EL (cell line): ENCODE data around the gene WASHC2A.
"Not testable (repeated sequence)": the region's sequence is repeated elsewhere in the genome, so short reads cannot be mapped to it uniquely, and the experiment has no call there.

Source experiments
- DNase-seq: peaks from one replicate; pipeline ENCODE4 v3.0.0-alpha.2; 2016

Gene WASHC2A, protein sequence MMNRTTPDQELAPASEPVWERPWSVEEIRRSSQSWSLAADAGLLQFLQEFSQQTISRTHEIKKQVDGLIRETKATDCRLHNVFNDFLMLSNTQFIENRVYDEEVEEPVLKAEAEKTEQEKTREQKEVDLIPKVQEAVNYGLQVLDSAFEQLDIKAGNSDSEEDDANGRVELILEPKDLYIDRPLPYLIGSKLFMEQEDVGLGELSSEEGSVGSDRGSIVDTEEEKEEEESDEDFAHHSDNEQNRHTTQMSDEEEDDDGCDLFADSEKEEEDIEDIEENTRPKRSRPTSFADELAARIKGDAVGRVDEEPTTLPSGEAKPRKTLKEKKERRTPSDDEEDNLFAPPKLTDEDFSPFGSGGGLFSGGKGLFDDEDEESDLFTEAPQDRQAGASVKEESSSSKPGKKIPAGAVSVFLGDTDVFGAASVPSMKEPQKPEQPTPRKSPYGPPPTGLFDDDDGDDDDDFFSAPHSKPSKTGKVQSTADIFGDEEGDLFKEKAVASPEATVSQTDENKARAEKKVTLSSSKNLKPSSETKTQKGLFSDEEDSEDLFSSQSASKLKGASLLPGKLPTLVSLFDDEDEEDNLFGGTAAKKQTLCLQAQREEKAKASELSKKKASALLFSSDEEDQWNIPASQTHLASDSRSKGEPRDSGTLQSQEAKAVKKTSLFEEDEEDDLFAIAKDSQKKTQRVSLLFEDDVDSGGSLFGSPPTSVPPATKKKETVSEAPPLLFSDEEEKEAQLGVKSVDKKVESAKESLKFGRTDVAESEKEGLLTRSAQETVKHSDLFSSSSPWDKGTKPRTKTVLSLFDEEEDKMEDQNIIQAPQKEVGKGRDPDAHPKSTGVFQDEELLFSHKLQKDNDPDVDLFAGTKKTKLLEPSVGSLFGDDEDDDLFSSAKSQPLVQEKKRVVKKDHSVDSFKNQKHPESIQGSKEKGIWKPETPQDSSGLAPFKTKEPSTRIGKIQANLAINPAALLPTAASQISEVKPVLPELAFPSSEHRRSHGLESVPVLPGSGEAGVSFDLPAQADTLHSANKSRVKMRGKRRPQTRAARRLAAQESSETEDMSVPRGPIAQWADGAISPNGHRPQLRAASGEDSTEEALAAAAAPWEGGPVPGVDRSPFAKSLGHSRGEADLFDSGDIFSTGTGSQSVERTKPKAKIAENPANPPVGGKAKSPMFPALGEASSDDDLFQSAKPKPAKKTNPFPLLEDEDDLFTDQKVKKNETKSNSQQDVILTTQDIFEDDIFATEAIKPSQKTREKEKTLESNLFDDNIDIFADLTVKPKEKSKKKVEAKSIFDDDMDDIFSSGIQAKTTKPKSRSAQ (N-terminal part only)

DNA sequence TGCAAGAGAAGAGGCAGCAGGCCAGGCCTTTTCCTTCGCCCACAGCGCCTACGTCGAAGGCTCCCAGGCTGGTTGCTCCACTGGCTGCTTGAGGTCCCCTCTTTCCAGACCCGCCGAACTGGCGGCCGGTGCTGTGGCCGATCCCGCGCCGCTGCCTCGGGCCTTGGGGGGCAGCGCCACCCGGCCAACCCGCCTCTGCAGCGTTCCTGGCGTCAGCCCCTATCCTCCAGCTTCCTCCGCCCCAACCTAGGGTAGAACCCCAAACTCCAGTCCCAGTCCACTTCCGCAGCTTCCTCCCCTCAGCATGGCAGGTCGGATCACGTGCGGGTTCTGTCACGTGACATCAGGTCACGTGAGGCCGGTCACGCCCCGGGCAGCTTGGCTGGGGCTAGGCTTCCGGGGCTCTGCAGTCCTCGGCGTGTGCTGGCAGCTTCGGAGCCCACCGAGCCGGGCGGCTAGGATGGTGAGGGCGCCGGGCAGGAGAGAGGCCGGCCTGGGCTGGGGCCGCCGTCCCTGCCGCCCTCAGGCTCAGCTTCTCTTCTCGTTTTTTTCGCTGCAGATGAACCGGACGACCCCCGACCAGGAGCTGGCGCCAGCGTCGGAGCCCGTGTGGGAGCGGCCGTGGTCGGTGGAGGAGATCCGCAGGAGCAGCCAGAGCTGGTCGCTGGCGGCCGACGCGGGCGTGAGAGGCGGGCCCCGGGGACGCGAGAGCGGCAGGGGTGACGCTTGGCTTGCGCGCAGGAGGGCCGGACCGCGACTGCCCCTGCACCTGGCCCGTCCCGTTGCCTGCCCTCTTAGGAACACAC is at the start of gene WASHC2A:
Gene WASHC2A, plus strand, starts transcription at position 409 of the 806 bp plus-strand sequence. Its CDS starts 52 bp downstream, at position 461.
- peak; percentile 87 for DNase-seq

DNA sequence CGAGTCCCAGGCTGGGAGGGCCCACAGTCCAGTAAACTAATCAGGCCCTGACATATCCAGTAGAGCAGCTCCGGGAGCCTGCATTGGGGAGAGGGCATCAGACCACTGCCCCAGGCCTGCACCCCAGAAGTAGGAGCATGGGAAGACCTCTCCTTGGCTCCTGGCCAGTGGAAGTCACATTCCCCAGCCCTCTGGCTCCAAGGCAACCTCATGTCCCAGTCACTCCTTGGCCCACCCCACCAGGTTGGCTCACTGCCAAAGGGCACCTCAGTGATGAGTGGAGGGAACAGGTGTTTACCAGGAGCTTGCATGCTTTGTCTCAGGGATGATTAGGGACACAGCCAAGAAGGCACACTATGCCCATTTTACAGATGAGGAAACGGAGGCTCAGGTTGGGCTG is 48.5 kb upstream of the WASHC2A start:
- DNase-seq, result not testable (repeated sequence)

DNA sequence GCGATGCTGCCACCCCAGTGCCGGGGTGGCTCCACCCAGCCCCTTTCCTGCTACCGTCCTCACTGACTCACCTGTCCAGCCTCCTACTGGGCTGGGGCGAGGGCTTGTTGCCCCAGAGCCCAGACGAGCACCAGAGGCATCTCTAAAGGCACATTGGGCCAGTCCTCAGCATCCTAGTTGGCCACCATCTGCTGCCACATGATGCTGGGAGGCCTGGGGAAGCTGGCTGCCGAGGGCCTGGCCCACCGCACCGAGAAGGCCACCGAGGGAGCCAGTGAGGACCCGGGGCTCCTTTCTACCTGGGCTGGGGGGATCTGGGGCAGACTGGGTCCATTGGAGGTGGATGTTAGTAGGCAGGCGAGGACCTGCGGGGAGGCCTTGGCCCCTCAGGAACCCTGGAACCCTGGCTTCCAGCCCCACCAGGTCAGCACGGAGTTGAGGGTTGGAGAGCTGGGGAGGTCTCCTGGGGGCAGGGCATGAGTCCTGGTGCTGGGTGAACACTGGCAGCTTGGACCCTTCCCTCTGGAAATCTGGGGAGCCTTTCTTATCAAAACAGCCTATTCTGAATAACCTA is 47.2 kb upstream of the WASHC2A start:
- DNase-seq, result not testable (repeated sequence)

DNA sequence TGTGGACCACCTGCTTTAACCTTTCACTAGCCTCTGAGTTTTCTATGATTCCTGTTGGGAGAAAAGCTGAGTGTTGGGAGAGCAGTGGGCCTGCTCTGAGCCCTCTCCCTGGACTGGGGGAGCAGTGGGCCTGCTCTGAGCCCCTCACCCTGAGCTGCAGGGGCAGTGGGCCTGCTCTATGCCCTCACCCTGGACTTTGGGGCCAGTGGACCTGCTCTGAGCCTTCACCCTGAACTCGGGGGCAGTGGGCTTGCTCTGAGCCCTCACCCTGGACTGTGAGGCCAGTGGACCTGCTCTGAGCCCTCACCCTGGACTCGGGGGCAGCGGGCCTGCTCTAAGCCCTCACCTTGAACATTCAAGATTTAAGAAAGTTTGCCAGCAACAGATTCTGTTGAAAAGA is 46.1 kb upstream of the WASHC2A start:
- DNase-seq, result no peak

DNA sequence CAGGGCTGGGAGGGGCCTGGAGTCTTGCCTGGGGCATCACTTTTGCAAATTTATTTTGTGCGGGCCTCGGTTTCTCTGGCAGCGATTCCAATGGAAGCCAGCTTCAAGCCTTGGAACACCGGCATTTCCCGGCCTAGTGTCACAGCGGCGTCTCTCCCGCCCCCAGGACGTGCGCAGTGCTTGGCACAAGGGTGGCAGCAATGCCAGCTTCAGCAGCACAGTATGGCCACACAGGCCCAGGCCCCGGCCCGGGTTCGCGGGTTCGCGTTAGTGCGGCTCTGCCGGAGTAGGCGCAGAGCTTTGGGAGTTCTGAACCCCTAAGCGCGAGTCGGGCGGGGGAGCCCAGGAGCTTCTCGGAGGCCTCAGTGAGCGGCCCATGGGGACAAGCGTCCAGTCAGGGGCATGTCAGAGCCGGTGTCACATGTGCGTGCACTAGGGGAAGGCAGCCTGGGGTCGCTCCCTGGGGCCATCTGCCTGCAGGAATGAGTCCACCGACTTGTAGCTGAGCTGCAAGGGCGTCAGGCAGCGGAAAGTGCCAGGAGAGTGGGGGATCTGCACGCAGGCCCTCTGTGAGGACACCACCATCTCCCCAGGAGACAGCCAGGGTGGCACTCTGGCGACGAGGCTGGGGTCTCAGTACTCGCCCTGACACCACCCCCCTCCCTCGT is 42.9 kb upstream of the WASHC2A start:
- not testable (repeated sequence) for DNase-seq

DNA sequence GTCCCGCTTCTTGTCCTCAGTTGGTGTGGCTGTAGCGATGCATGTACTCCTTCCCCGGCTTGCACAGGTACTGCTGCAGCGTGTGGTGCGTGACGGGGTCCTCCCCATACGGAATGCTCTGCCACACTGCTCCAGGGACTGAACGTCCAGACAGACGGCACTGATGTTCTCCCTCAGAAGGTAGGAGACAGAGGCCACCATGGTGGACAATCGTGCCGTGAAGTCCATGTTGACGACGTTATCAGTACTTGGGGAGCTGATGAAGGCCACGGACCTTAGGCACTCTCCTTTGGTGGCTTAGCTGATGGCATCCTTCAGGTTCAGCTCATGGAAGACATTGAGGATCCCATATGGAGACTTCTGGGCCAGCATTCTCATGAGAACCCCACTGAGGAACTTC is 42.1 kb upstream of the WASHC2A start:
- DNase-seq, result no peak

DNA sequence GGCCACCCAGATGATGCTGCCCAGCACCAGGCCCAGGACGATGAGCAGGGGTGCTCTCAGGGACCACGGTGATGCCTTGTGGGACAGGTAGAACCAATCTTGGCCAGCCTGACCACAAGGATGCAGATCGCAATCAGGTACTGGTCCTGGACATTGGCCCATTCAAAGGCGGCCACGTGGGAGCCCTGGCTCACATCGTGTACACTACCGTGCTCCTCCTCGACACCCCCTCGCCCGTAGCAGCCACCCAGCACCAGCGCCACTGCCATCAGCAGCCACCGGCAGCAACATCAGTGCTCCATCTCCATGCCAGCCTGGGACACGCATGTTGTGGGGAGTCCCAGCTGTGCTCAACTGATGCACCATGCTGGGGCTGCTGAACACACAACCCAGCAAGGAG is 40.6 kb upstream of the WASHC2A start:
- DNase-seq, result no peak

DNA sequence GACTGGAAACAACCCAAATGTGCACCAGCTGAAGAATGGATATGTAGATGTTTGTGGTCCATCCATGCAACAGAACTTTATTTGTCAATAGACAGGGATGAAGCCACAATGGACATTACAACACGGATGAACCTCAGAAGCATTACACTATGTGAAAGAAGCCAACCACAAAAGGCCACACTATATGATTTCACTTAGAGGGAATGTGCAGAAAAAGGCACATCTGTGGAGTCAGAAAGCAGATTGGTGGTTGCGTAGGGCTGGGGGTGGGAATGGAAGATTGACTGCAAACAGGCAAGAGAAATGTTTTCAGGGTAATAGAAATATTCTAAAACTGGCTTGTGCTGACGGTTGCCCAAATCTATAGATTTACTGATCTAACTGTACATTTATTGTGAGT is 34.3 kb upstream of the WASHC2A start:
- DNase-seq, result peak; percentile 62

DNA sequence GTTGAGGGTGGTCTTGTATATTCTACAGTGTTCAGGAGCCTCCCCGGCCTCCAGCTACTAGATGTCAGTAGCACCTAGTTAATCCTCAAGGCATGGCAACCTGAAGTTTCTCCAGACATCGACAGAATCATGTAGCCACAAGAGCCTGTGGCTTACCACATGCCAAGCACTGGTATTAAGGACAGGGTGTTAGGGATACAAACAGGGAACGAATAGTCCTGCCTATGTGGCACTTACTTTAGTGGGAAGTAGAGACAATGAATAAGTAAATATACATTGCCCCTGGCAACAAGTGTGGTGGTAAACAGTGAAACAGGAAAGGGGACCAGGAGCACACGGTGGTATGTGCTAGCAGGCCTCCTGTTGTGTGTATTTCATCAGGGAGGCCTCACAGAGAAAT is 32.4 kb upstream of the WASHC2A start:
- DNase-seq, result not testable (repeated sequence)

DNA sequence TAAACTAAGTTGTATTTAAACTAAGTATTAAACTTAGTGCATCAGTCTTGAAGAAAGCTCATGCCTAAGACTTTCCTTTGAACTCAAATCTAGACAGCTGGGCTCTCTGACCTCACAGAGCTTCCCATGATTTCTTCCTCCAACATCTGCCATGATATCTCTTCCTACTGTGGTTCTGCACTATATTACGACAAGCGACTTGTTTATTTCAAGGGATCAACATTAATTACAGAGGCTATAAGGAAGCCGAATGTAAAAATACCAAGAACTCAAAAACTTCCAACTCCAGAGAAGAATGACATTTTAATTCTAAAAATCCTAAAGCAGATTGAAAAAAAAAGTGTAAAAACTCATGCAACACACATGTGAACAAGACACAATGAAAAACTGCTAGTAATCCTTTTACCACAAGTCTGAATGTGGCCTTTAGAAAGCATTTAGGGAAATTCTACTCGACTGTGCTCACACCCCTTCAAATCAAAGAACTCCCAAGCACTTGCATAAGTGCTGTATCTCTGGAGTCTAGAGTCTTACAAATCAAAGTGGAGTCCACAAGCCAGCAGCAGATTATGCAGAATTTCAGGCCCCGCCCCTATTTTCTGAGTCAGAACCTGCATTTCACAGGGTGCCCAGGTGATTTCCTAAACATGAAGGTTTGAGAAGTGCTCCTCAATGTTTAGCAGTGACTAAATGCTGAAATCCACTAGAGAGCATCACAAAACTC is 22.7 kb upstream of the WASHC2A start:
- DNase-seq, result peak; percentile 7

DNA sequence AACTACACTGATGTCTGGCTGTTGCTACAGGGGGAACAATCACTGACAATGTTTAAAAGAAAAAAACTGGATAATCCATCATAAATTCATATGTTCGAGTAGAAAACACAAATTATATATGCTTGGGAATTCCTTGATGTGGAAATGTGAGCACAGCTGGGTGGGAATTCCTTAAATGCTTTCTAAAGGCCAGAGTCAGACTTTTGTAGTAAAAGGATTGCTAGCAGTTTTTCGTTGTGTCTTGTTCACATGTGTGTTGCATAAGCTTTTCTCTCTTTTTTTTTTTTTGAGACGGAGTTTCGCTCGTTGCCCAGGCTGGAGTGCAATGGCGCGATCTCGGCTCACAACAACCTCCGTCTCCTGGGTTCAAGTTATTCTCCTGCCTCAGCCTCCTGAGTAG is 21.3 kb upstream of the WASHC2A start:
- not testable (repeated sequence) for DNase-seq

DNA sequence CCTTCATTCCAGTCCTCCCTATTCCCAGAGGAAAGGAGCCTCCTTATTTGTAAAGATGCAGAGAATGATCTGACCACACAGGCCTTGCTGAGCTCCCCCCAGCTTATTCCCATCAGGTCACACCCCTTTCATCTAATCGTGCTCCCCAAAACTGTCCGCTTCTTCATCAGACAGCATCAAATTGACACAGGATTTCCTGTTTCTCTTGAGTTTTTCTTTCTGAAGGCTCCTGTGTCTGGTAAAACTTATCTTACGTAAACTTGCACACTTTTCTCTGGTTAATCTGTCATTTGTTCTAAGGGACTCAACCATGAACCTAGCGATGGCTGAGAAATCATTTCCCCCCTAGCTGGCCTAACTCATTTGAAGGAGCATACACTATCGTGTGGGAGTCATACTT is 20.2 kb upstream of the WASHC2A start:
- not testable (repeated sequence) for DNase-seq

DNA sequence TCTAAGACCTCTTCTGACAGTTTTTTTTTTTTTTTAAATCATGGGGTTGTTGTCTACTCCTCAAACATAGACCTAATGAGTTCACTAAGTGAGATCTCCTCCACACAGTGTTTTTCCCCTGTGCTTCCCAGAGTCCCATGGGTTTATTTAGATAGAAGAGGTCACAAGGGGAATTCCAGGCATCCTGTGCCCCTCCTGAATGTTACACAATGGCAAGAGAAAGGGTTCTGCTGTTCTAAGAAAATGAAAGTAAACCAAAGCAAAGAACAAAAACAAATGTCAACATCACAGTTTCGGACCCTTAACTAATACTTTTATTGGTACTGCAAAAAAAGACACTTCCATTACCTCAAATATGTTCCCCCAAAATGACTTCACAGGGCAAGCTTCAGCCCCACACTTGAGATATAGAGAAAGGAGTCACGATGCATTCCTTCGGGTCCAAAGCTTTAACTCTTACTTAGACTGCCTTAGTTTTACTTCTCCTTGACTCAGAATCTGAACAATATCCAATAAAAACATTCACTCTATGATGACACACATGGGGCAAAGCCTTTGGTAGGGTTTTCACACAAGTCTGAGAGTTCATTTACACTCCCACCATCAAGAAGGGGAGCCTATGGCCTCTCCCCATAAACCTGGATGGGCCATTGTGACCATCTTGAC is 15.6 kb upstream of the WASHC2A start:
- DNase-seq, result peak; percentile 55

DNA sequence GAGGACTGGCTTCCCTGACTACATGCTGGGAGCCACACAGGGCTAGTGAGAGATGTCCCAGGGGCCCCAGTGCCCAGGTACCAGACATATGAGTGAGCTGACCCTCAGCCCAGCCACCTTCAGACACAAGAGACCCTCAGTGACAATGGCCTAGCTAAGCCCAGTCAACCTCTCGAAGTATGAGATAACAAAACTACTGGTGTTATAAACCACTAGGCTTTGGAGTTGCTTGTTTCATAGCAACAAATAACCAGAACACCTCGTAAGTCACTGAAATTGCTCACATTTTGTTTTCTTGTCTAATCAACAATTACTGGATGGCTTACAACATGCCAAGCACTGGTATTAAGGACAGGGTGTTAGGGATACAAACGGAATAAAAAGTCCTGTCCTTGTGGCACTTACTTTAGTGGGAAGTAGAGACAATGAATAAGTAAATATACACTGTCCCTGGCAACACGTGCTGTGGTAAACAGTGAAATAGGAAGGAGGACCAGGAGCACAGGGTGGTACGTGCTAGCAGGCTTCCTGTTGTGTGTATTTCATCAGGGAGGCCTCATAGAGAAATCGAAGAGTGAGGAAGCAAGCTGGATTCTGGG is 14.9 kb upstream of the WASHC2A start:
- not testable (repeated sequence) for DNase-seq

DNA sequence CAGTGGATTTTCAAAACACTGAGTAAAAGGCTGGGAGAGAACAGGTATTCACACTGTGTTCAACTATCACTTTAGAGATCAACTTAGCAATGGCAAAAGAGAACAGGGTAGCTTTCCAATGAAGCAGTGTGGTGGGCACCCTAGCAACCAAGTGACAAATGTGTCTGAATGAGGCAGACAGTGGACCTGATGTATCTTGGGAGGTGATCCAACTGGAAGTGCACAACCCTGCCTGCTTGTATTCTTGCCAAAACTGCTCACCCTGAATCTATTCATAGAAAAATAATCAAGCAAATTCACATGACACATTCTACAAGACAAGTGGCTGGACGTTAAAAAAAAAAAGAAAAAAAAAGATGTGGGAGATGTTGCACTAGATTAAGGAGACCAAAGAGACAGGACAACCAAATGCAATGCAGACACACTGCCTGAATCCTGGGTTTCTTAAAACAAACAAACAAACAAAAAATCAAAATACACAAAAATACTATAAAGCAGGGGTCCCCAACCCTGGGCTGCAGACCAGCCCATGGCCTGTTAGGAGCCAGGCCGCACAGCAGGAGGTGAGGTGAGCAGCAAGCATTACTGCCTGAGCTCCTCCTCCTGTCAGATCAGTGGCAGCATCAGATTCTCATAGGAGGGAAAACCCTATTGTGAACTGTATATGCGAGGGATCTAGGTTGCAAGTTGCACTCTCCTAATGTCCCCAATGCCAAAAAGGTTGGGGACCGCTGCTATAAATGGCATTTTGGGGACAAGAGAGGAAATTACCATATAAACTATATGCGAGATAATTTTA is 12.1 kb upstream of the WASHC2A start:
- DNase-seq, result not testable (repeated sequence)

DNA sequence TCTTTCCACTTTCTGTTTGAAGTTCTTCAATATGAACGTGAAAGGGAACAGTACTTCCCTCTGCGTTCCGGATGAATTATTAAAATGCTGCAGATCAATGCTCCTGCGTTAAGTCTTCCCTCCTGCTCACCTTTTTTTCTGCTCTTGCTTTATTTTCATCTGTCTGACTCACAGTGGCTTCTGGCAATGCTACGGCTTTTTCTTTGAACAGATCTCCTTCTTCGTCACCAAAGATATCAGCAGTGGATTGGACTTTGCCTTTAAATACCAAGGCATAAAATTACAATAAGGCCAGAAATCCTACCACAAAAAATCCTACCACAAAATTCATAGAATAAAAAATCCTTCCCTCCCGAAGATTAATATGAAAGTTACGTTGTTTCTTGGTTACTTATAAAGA is 11.1 kb upstream of the WASHC2A start:
- DNase-seq, result not testable (repeated sequence)

DNA sequence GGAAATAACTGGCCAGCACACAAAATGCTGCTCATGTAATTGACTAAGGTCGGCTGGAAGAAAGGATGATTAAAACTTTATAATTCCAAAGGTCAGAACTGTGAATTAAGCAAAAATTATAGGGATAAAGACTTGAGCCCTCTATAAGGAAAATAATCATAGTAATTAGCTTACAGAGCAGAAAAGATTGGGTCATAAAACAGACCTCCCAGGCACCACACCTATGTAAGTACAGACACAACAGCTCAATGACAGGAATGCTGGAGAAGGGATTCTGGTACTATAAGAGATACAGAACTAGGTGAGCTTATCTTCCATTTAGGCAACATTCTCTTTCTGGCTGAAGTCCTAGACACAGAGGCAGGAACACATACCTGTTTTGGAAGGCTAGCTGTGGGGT is 9.0 kb upstream of the WASHC2A start:
- not testable (repeated sequence) for DNase-seq

DNA sequence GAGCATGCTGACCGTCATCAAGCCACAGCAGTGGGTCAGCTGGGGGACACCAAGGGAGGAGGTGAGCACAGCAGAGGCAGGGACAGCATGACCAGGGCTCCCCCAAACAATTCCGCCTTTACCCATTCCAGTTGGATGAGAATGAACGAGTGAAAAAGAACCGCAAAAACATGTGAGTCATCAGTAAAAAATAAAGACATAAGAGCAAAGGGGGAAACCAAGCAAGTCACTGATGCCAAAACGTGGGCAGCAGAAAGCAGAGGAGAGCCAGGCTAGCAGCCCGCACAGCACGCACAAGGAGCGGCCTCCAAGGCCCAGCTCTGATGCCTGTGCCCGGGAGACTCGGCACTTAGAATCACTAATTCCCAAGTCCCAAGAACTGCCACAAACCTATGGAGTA is 7.8 kb upstream of the WASHC2A start:
- not testable (repeated sequence) for DNase-seq
